Measurements from ENCODE around the gene COTL1.
A peak's percentile ranks its signal among the peaks of the same experiment; 100 is the strongest.

COTL1 gene

DNA sequence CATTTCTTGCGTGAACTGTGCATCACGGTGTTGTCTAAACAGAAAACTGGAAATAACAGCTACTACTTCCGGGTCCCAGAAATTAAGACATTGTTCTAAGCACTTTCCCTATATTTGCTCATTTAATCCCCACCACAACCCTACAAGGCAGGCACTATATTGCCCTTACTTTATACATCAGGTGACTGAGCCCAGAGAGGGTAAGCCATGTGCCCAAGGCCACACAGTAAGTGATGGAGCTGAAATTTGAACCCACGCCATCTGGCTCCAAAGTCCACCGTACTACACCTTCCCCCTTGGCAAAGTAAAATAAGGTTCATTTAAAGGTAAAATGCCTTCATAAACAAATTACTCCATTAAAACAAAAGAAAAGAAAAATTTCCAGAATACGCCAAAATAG is 33.2 kb downstream of the COTL1 start:
- H3K27ac Mint-ChIP-seq: no peak overlapping the region
- peaks cover 2% of the 10 kb centered on the region for H3K36me3 Mint-ChIP-seq
- H3K4me1 Mint-ChIP-seq (ENCODE audit: low read depth): peaks cover 43% of the 10 kb centered on the region
- H3K4me3 Mint-ChIP-seq: no peak overlapping the region
- no peaks in the 10 kb centered on the region for H3K9me3 Mint-ChIP-seq (ENCODE audit: low read depth)
- no peaks in the 10 kb centered on the region for H3K27me3 Mint-ChIP-seq

GRCh38 chr16:84583995-84584394 is 33.9 kb downstream of the COTL1 start:
- no peaks in the 10 kb centered on the region for H3K27me3 Mint-ChIP-seq
- H3K4me1 Mint-ChIP-seq (ENCODE audit: low read depth): peaks cover 47% of the 10 kb centered on the region
- H3K4me3 Mint-ChIP-seq: no peak overlapping the region
- H3K27ac Mint-ChIP-seq: peak overlapping the region; percentile 10
- H3K9me3 Mint-ChIP-seq (ENCODE audit: low read depth): no peaks in the 10 kb centered on the region
- H3K36me3 Mint-ChIP-seq: peaks cover 2% of the 10 kb centered on the region

DNA sequence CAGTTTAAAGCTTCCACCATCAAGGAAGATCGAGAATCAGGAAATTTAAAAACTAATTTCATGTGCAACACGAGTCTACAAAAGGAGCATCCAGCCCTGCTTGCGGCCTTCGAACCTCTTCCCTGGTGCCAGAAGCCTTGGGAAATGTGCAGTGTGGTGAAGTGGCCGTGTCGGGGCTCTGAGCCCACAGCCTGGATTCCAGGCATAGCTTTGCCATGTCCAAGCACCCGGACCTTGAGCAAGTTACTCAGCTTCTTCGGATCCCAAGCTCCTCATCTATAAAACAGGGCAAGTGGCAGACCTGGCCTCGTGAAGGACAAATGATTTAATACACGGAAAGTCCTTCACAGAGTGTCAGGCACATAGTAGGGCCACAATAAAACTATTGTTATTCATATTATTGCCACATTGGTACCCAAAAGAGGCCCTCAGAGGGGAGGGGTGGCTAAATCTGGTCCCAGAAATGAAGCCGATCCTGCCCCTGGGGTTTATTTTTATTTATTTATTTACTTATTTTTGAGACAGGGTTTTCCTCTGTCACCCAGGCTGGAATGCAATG is 34.8 kb downstream of the COTL1 start:
- Mint-ChIP-seq H3K27me3 (no peaks in the 10 kb centered on the region), H3K36me3 (peaks cover 2% of the 10 kb centered on the region), H3K27ac (peak overlapping the region; percentile 61), H3K9me3 (ENCODE audit: low read depth) (no peaks in the 10 kb centered on the region), H3K4me1 (ENCODE audit: low read depth) (peaks cover 57% of the 10 kb centered on the region), H3K4me3 (no peak overlapping the region)

DNA sequence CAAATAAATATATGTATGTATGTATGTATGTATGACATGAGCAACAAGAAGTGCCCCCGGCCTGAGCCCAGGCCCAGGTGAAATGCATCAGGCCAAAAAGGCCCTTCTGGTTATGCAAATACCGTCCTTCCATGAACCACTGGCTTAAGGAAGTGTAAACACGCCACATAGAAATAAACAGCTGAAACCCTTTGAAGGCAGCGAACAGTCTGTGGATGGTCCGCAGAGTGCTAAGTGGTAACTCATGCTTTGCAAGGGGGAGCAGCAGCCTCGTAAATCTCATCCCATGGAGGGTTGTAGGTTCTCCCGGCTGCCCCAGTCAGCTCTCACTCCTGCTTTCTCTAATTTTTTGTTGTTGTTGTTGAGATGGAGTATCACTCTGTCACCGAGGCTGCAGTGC is 36.7 kb downstream of the COTL1 start:
- H3K4me3 Mint-ChIP-seq: no peak overlapping the region
- no peaks in the 10 kb centered on the region for H3K9me3 Mint-ChIP-seq (ENCODE audit: low read depth)
- peaks cover 67% of the 10 kb centered on the region for H3K4me1 Mint-ChIP-seq (ENCODE audit: low read depth)
- no peaks in the 10 kb centered on the region for H3K27me3 Mint-ChIP-seq
- H3K36me3 Mint-ChIP-seq: no peaks in the 10 kb centered on the region
- no peak overlapping the region for H3K27ac Mint-ChIP-seq

GRCh38 chr16:84579936-84580335 is 37.9 kb downstream of the COTL1 start:
- peak overlapping the region; percentile 11 for H3K27ac Mint-ChIP-seq
- peaks cover 62% of the 10 kb centered on the region for H3K4me1 Mint-ChIP-seq (ENCODE audit: low read depth)
- H3K4me3 Mint-ChIP-seq: peak overlapping the region; percentile 15
- no peaks in the 10 kb centered on the region for H3K9me3 Mint-ChIP-seq (ENCODE audit: low read depth)
- no peaks in the 10 kb centered on the region for H3K27me3 Mint-ChIP-seq
- H3K36me3 Mint-ChIP-seq: no peaks in the 10 kb centered on the region

GRCh38 chr16:84578538-84579126 is 39.2 kb downstream of the COTL1 start:
- Mint-ChIP-seq H3K27me3 (no peaks in the 10 kb centered on the region), H3K9me3 (ENCODE audit: low read depth) (no peaks in the 10 kb centered on the region), H3K27ac (peak overlapping the region; percentile 1), H3K4me1 (ENCODE audit: low read depth) (peaks cover 57% of the 10 kb centered on the region), H3K4me3 (no peak overlapping the region), H3K36me3 (no peaks in the 10 kb centered on the region)

DNA sequence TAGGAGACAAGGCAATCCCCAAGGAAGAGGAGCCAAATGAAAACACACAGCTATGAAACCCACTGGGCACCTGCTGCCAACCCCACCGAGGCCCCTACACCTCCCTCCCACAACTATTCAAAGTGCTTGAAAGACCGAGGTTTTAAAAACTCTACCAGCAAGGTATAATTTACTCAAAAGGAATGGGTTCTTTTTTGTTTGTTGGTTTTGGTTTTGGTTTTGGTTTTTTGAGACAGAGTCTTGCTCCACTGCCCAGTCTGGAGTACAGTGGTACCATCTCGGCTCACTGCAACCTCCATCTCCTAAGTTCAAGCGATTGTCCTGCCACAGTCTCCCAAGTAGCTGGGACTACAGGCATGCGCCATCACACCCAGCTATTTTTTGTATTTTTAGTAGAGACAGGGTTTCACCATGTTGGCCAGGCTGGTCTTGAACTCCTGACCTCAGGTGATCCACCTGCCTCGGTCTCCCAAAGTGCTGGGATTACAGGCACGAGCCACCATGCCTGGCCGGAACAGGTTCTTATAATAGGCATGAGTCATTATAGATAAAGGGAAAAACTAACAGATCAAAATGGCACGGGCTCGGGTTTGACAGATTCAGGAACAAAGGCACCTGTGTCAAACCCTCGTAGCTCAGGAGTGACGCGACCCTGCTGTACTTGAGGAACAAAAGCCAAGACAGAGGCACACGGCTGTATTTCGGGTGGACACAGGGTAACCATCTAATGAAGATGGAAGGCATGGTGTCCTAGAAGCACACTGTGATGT is 40.7 kb downstream of the COTL1 start:
- Mint-ChIP-seq H3K9me3 (ENCODE audit: low read depth) (no peaks in the 10 kb centered on the region), H3K4me1 (ENCODE audit: low read depth) (peaks cover 60% of the 10 kb centered on the region), H3K4me3 (no peak overlapping the region), H3K36me3 (no peaks in the 10 kb centered on the region), H3K27me3 (no peaks in the 10 kb centered on the region), H3K27ac (peak overlapping the region; percentile 79)

- Mint-ChIP-seq H3K36me3 (peaks cover 3% of the 10 kb centered on the region), H3K27ac (peak overlapping the region; percentile 79), H3K27me3 (no peaks in the 10 kb centered on the region), H3K4me1 (ENCODE audit: low read depth) (peaks cover 60% of the 10 kb centered on the region), H3K4me3 (no peak overlapping the region), H3K9me3 (ENCODE audit: low read depth) (no peaks in the 10 kb centered on the region)
These were observed 42.0 kb downstream of the COTL1 start for GRCh38 chr16:84575914-84576313.

DNA sequence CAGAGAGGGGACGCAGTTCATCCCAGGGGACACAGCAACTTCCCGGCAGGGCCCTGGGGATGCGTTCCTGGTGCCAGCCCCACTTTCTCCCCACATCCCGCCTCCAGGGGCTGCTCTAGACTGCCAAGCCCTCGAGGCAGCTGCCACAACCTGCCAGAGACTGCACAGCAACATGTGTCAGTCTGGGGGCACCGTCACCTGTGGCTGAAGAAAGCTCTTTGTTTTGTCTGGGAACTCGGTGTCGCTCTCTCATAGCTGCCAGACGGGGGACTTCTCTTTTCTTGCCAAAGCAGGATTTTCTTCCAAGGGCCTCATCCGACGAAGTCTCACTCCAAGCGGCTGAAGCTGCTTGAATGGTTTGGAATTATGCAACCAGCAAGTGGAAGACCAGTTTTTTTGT is 43.7 kb downstream of the COTL1 start:
- no peaks in the 10 kb centered on the region for H3K27me3 Mint-ChIP-seq
- peaks cover 9% of the 10 kb centered on the region for H3K36me3 Mint-ChIP-seq
- H3K27ac Mint-ChIP-seq: peak overlapping the region; percentile 61
- H3K4me3 Mint-ChIP-seq: no peak overlapping the region
- H3K9me3 Mint-ChIP-seq (ENCODE audit: low read depth): no peaks in the 10 kb centered on the region
- H3K4me1 Mint-ChIP-seq (ENCODE audit: low read depth): peaks cover 52% of the 10 kb centered on the region

DNA sequence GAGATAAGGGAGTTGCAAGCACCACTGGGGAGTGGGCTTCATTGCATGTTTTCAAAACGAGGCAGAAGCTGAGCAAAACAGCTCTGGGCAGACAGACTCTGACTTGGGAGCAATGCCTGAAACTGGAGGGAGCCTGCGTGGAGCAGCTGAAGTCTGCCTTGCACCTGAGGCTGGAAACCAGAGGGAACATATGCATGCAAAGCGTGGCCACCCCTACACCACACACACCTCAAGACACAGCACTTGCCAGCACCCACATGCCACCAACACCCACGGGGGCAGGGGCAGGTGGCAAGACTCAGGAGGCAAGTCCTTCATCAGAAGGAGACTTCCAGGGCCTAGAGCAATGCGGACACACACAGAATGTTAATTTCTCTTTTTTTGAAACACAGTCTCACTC is 45.8 kb downstream of the COTL1 start:
- H3K4me1 Mint-ChIP-seq (ENCODE audit: low read depth): peaks cover 44% of the 10 kb centered on the region
- H3K9me3 Mint-ChIP-seq (ENCODE audit: low read depth): no peaks in the 10 kb centered on the region
- H3K27ac Mint-ChIP-seq: no peak overlapping the region
- no peak overlapping the region for H3K4me3 Mint-ChIP-seq
- peaks cover 13% of the 10 kb centered on the region for H3K36me3 Mint-ChIP-seq
- no peaks in the 10 kb centered on the region for H3K27me3 Mint-ChIP-seq

GRCh38 chr16:84571506-84571905 is 46.4 kb downstream of the COTL1 start:
- Mint-ChIP-seq H3K4me3 (no peak overlapping the region), H3K36me3 (peaks cover 13% of the 10 kb centered on the region), H3K9me3 (ENCODE audit: low read depth) (no peaks in the 10 kb centered on the region), H3K27ac (no peak overlapping the region), H3K4me1 (ENCODE audit: low read depth) (peaks cover 38% of the 10 kb centered on the region), H3K27me3 (no peaks in the 10 kb centered on the region)

GRCh38 chr16:84570739-84571403 is 47.0 kb downstream of the COTL1 start:
- Mint-ChIP-seq H3K27ac (peak overlapping the region; percentile 28), H3K27me3 (no peaks in the 10 kb centered on the region), H3K4me3 (no peak overlapping the region), H3K9me3 (ENCODE audit: low read depth) (no peaks in the 10 kb centered on the region), H3K4me1 (ENCODE audit: low read depth) (peaks cover 33% of the 10 kb centered on the region), H3K36me3 (peaks cover 13% of the 10 kb centered on the region)

DNA sequence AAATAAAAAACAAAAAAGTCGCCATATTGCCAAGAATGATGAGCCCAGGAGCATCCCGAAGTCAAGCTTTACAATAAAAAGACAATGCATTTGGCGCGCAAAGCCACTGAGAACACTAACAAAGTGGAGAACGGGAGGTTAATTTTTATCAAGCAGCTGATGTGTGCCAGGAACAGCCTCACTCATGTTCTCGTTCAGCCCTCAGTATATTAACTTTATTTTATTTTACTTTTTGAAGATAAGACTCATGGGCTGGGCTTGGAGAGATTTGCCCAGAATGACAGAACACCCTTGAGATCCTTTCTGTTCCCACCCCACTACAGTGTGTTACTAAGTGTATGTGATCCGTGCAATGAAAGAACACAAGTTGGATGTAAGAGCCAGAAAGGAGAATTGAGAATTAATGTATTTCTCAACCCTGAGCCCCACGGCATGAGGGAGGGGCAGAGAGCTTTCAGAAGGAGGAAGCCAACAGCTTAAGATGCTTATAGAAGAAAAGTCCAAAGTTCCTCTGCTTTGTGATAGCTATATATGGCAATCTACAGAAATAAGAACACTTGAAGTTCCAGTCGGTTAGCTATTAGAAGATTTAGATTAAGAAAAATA is 48.4 kb downstream of the COTL1 start:
- H3K36me3 Mint-ChIP-seq: peaks cover 13% of the 10 kb centered on the region
- H3K4me1 Mint-ChIP-seq (ENCODE audit: low read depth): peaks cover 30% of the 10 kb centered on the region
- no peak overlapping the region for H3K27ac Mint-ChIP-seq
- no peaks in the 10 kb centered on the region for H3K27me3 Mint-ChIP-seq
- H3K9me3 Mint-ChIP-seq (ENCODE audit: low read depth): no peaks in the 10 kb centered on the region
- no peak overlapping the region for H3K4me3 Mint-ChIP-seq

- Mint-ChIP-seq H3K9me3 (ENCODE audit: low read depth) (no peaks in the 10 kb centered on the region), H3K27me3 (no peaks in the 10 kb centered on the region), H3K4me3 (no peak overlapping the region), H3K36me3 (peaks cover 13% of the 10 kb centered on the region), H3K27ac (peak overlapping the region; percentile 71), H3K4me1 (ENCODE audit: low read depth) (peaks cover 28% of the 10 kb centered on the region)
These were observed 49.8 kb downstream of the COTL1 start for GRCh38 chr16:84568066-84568465.

Measured in activated naive CD8-positive, alpha-beta T cell (primary cell).